Fibroblast of the conjunctiva (primary cell): ENCODE measurements around the gene ZFP82.

Source experiments
- DNase-seq: peaks from one replicate; pipeline ENCODE4 v3.0.0-alpha.2; 2010; ENCODE audit warnings: low read depth

Gene ZFP82

DNA sequence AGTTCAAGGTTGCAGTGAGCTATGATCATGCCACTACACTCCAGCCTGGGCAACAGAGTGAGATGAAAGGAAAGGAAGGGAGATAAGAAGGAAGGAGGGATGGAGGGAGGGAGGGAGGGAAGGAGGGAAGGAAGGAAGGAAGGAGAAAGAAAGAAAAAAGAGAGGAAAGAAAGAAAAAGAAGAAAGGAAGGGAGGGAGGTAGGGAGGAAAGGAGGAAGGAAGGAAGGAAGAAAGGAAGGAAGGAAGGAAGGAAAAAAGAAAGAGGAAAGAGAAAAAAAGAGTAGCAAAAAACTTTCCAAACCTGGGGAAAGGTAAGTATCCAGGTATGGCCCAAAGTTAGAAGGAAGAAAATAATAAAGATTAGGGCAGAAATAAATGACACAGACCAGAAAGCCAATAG is 46.6 kb downstream of the ZFP82 start:
- no peak for DNase-seq

DNA sequence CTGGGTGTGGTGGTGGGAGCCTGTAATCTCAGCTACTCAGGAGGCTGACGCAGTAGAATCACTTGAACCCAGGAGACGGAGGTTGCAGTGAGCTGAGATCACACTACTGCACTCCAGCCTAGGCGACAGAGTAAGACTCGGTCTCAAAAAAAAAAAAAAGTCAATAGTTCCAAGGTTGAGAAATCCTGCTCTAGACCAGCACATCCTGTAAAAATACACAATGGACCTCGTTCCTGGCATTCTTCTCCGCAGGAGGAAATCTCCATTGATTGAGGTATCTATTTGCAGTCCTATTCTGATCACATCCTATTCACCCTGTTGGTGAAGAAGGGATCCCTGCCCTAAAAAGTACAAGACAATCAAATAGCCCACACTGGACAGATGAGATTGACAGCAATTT is 54.6 kb downstream of the ZFP82 start:
- DNase-seq: no peak
